HG03045 (cell line): Measurements from ENCODE around the gene OSGEP.

ENCODE experiments used
- ATAC-seq: cut with Tn5 transposase; IDR thresholded peaks from one replicate; pipeline ENCODE4 v1.9.1; 2021; ENCODE audit warnings: mild to moderate bottlenecking, moderate library complexity; ENCODE audit not compliant: unreplicated experiment

The OSGEP gene

DNA sequence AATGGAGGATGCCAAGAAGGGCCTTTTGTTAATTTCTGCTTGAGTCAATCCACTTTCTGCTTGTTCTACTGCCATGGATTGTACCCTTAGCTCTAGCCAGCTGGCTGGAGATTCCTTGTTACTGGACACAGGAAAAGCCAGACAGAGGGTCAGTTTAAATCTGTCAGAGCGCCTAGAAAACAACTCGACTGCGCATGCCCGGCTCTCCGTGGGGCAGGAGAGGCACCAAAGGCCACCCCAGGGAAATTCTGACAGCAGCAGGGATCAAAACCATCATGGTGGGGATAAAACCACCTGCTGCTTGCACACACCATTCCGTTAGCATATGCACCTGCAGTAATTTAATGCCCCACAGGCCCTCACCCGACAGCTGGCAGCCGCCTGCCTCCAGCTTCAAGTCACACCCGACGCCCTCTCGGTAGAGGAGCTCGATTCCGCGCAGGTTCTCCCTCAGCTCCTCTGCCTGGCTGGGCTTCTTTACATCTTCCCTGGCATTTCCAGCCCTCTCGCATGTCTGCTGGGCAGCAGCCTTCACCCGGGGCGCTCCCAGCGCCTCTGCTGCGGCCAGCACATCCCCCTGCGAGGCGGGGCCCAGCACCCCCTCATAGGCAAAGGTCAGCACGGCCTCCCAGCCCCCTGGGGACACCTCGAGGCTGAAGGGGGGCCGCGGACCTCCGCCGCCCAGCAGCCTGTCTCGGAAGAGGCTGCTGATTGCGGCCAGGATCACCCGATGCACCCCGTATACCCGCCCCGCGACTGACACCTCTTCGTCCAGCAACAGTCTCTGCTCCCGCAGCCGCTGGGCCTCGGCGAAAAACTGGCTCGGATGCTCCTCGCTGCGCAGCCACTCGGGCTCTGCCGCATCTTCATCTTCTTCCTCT, 19.7 kb downstream of the OSGEP start:
- ATAC-seq, result no peak

DNA sequence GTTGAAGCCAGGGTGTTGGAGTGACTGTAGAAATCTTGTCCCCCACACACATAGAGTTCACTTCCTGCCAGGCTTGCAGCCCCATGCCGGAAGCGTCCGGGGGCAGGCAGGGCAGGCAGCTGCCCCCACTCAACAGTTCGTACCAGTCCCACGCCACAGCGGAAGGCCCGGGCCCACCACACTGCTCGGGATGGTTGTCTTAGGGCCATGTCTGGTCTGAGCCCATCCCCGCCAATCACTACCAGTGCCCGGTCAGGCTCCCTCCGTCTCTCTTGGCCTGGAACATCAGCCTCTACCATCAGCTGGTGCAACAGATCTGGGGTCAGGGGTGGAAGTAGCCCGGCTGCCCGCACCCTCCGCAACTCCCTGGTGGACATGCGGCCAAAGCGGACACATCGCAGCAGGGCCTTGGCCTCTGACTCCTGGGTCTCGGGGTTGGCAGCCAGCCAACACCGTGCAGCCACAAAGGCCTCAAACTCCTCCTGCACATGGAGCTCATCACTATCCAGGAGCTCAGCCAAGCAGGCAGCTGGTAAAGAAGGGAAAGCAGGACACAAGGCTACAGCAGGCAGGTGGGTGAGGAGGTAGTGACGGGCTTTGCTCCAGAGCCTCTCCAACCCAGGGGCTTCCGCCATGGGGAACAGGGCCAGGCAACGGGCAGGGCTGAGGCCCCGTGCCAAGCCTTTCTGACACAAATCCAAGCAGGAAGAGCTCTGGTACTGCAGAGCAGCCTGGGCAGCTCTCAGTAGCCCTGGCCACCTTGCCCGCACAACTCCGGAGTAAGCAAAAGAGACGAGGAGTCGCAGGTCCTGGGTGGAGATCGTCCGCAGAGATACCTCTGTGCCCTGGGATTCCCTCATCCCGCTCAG, 24.6 kb downstream of the OSGEP start:
- no peak for ATAC-seq

DNA sequence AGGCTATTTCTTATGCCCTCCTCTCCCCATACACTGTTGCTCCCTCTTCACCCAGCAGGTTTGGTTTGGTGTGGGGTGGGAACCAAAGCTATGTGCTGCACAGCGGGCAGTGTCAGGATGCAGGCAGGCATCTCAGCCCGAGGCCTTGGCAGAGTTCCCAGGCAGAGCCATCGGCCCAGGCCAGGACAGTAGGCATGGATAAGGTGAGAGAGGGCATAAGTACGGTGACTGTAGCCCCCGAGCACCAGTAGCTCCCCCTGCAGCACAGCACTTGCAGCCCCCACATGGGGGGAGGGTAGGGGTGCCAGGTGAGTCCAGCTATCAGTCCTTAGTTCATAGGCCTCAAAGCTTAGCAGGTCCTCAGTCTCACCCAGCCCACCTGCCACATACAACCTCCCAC, 25.8 kb downstream of the OSGEP start:
- ATAC-seq, result no peak

DNA sequence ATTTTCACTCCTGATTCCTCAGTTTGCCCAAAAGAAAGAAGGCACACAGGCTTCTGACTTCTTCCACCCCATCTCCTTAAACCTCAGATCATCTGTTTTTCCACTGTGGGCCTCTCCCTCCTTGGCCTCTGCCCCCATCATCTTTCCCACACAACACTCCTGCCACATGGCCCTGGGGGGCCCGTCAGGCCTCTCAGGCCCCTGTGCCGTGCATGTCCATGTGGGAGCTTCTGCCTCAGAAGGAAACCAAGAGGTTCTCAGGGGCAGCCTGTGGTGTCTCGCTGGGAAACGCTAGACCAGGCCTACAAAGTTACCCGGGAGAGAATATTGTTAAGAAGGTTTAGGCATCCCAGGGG, 26.6 kb downstream of the OSGEP start:
- ATAC-seq, result peak; percentile 39

DNA sequence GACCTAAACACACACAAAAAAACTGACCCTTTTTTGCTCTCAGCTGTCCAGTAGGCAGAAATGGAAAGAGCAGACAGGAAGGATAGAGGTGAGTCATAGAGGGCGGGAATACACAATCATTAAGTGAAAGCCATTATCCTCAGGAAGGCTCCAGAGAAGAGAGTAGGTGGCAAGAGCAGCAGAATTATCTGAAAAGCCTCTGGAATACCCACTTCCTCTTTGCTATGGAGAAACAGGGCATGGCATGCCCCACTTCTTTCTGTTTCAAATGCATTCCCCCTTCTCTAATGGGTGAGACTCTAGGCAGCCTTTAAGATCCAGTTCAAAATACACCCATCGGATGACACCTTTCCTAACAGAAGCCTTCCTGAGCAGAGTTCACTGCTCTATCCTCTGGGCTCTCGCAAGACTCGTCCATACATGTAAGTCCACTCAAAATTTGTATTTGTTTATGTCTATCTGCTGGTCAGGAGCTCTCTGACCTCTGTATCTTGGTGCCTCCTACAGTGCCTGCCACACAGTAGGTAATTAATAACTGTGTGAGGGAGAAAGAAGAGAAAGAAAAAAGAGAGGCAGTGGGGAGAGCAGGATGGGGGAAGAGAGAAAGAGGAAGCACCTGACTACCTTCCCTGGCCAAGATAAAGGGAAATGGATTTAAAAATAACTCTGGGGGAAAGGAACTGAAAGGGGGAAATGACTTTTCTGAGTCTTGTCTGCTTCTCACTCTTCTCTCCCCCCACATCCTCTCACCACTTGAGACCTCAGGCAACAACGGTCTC, 27.2 kb downstream of the OSGEP start:
- peak; percentile 63 for ATAC-seq

DNA sequence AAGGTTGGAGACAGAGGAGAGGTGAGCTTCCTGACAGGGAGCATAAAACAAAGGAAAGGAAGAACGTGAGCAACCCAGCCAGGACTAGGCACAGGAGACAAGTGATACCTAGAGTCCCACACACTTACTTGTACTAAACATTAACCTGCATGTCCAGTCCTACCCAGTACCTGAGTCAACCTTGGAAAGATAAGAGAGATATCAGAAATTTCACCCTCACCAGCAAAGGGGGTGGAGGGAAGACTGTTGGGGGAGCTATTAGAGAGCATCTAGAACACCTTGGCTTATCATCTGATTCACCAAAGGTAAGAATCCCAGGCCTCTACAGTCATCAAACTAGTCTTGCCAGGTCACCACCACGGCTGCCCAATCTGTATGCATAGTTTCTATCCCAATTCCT, 29.8 kb downstream of the OSGEP start:
- ATAC-seq, result no peak

DNA sequence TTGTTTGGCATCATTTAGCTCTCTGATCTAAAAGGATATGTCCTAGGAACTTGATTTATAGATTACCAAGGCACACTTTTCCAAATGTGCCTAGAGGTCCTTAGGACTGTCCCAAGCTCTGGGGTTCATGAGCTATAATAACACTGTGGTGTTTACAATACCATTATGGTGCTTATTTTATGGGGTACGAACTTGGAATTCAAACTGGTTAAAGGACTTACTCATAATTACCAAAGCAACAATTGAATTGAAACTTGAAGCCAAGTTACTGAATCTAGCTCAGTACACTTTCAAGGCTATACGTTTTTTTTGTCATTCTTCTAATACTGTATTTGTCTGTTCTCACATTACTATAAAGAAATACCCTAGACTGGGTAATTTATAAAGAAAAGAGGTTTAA, 31.7 kb downstream of the OSGEP start:
- no peak for ATAC-seq

DNA sequence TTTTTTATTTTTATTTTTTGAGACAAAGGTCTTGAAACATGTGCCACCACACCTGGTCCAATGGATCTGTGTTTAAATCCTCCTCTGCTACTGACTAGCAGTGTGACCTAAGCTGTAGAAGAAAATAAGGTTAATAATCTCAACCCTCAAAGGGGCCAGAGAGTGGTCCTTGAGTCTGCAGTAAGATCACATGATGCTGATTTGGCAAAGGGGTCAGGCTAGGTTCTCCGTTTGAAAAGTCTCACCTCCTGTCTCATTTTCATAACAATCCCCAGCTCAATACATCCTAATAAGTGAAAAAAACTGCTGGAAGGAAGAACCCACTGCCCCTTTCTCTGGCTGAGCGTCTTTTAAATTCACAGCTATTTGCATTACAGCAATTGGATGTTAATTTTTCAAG, 33.3 kb downstream of the OSGEP start:
- ATAC-seq, result no peak

DNA sequence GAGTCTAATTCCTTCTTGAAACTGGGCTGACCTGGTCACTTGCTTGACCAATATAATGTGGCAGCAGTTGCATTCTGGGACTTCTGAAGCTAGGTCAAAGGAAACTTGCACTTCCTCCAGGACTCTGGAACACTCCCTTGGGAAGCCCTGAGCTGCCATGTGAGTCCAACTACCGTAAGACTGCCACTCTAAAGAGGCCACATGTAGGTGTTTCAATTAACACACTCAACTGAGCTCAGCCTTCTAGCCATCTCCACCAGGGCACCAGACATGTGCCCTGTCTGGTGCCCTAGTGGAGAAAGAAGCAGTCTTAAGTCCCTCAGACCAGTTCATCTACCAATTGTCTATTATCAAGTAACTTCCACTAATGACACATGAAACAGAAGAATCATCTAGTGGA, 35.2 kb downstream of the OSGEP start:
- ATAC-seq, result no peak

DNA sequence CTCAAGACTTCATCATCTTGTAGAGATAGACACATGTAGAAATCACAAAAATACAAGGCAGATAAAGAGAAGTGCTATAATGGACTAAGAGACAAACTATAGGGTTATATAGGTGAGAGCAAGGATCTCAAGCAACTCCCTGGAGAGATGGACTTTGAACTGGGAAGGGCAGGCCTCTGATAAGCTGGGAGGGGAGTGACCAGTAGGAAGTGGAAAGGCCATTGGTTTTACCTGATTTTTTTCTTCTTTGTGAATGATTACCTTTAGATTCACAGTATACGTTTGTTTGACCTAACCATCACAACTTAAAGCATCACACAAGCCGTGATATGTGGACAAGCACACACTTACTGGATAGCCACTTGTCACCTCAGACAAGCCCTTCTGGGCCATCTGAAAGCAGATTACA, 36.1 kb downstream of the OSGEP start:
- no peak for ATAC-seq

DNA sequence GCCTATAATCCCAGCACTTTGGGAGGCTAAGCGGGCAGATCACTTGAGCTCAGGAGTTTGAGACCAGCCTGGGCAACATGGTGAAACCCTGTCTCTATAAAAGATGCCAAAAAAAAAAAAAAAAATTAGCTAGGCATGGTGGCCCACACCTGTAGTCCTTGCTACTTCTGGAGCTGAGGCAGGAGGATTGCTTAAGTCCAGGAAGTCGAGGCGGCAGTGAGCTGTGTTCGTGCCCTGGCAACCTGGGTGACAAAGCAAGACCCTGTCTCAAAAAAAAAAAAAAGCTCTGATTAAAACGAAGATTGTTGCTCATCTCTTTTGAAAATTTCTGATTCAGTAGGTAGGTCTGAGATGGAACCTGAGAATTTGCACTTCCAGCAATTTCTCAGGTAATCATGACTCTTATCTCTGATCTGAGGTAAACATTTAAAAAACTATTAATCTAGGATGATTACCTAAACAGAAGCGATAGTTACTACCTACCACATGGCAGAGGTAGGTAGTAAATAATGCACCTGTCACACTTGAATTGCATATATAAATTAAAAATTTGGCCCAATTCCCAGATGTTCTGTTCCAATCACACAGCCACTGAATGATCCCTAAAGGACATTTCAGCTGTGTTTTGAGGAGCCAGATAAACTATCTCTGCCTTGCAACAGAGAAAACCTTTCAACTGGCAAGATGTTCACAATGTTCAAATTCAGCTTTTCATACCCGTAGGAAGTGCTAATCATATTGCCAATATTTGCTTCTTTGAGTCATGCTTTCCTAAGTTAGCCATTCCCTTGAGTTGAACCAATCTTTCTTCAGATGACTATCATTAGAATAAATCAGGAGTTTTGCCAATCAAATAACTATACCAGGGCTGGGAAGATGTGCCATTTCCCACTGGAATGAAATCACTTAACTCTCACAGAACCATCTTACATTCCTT, 37.1 kb downstream of the OSGEP start:
- no peak for ATAC-seq

DNA sequence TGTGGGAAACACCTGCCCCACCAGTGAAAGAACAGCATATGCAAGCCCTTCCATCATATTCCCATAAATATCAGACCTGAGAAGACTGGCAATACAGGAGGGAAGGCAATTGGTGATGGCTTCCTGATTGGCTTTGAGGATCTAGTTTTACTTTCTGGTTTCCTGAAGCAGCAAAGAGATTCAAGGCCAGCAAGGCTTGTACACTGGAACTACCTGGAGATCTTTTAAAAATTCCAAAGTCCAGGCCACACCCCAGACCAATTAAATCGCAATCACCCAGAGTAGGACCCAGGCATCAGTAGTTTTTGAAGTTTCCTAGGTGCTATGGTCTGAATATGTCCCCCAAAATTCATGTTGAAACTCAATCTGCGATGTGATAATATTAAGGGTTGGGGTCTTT, 38.4 kb downstream of the OSGEP start:
- no peak for ATAC-seq

DNA sequence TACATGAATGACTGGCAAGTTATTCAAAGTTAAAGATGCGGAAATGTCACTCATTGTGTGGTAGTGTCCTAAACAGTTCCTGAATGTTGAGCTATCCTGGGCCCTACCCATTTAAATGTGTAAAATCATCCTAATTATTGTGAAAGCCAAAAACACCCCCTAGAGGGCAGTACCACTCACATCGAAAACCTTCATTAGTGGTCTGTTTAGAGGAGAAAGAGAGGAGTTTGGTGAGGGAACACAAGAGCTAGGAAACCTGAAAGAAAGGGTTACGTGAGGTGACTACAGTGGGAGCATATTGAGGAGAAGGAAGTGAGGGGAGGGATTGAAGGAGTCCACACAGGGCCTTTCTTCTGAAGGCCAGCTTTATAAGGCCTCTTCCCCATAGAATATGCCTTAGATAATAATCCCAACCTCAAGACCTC, 38.8 kb downstream of the OSGEP start:
- ATAC-seq, result no peak

DNA sequence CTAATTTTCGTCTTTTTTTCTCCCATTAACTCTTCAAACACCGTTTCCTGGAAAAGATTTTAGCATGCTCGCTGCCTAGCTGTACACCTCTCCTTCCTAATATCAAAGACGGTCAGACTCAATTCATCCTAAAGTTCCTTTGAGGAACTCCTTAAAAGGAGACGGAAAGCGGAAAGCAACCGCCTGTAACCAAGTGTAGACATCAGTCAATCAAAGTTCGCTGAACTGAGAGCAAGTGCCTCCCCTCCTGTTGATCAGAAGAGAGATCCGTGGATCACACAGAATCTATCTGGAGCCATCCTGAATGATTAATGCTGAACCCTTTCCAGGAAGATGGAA, 40.9 kb downstream of the OSGEP start:
- ATAC-seq, result peak; percentile 32

DNA sequence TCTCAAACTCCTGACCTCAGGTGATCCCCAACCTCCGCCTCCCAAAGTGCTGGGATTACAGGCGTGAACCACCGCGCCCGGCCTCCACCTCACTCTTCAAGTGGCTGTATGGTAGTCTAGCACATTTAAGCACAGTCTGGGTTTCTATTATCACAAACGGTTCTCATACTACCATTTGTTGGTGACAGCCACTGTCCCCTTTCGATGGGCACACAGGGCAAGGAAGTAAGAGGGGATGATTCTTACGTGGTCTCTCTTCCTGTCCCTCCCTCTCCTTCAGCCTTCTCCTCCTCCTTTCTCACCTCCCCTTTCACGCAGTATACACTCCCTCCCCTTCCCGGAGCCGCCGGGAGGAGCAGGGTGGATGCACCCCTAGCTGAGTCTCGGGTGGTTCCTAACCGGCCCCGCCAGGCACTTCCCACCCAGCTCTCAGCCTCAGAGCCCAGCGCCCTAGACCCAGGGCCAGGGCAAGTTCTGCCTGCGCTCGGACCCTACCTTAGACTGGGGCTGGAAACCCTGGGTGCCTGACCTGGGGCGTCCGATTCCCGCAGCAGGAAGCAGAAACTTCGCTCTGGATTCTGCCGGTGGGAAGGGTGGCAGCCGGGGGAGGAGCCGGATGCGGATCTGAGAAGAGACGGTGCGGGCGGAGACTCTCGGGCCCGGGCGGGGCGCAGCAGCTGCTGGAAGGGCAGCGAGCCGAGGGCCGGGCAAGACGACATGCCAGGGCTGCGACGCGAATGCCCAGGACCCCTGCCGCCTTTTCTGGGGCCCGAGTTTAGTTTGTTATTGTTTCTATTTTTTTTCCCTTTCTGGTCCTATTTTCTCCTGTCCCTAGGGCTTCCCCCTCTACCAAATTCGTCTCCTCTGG, 41.5 kb downstream of the OSGEP start, which contains the start of gene TEP1:
TSS of gene TEP1 (minus strand) at position 626 of the 868 bp plus-strand sequence. CDS start 5,062 bp downstream, outside the sequence.
- ATAC-seq, result peak; percentile 85

DNA sequence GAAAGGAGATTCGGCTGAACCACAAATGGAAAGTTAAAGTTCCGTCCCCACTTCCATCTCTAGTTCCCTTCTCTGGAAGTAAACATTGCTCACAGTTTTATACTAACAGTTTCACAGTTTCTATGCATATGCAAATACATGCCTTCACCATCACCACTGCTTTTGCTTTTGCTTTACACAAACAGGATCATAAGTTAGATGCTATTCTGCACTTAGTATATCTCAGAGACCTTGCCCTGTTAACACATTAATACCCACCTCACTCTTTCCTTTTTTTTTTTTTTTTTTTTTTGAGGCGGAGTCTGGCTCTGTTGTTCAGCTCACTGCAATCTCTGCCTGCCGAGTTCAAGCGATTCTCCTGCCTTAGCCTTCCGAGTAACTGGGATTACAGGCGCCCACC, 42.2 kb downstream of the OSGEP start:
- no peak for ATAC-seq

DNA sequence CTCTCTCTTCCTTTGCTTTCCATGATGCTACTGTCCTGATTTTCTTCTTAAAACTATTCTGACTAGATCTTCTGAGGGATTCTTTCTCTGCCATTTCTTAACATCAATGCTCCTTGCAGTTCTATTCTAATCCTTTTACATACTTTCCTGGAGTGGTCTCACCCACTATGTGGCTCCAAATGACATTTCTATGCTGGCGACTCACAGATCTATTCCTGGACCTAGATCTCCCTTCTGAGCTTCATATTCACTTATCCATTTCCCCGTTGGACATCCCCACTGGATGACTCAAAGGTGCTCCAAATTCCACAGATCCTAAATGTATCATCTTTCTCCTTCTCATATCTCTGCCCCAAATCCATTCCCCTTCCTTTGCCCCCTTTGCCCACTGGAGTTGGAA, 45.4 kb downstream of the OSGEP start:
- no peak for ATAC-seq

DNA sequence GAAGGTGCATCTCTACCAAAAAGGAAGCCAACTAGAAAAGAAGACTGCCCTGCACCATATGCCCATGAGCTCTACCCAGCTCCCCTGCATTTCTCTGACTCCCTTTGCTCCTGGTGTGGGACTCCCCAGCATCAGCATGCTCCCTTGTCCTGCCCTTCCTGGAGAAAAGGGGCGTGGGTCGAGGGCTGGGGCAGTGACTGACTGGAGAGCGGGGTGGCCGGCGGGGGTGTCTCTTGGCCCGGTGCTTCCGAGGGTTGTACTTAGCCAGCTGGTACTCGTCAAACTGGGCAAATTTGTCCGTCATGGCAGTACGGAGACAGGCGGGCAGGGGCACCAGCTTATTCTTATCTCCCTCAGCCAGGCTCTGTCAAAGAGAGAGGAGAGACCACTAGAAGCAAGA, 51.1 kb downstream of the OSGEP start:
- ATAC-seq, result no peak

DNA sequence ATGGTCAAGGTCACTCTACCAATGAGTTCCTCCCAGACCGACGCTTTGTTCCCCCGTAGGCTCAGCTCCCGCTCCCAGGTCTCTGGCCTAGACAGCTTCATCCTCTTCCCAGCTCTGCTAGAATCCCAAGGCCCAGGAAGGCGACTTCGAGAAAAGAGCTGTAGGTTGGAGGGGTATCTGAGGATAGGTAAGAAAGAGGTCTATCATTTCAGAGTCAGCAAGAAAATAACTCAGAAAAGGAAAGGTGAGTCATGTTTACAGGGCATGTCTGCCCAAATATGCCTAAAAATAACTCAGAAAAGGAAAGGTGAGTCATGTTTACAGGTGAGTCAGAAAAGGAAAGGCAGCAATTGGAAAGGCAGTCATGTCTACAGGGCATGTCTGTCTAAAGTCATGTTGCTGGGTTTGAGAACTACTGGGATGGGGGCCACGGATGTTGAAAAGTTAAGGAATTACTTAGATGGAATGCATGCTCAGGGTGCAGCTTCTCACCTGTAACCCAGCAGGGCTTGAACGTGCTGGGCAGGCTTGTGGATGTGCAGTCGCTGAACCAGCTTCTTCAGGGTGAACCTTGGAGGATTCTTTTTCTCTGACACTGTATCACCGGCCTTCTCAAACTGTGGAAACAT, 53.5 kb downstream of the OSGEP start:
- no peak for ATAC-seq
